ENCODE measurements around the gene PUS7. TPM values are rescaled to one million over a fixed set of nuclear protein-coding genes. Genes with fewer than 3 reads are reported as not detected.

Gene PUS7
- total RNA-seq, 1 donor from 2014 or later = 17.8 TPM

DNA sequence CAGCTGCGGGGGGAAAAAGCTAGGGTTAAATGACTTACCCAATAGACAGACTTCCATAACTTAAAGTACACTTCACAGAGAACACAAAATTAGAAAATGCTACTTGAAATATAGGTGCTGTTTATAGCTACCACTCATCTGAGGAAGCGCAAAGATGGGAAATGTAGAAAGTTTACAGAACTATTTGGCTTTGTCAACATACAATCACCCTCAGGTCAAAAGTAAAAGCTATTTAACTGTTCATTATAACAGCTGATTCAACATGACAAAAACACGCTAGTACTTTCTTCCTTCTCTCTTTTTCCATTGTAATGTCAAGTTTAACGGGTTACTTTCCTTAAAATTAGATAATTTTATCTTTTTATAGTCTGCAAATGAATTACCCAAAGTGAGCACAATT is 51.2 kb downstream of the PUS7 start:
- no peak overlapping the region for H3K27ac Mint-ChIP-seq
- H3K27me3 Mint-ChIP-seq = no peaks in the 10 kb centered on the region
- POLR2A ChIA-PET = no interaction called here
- TF ChIP-seq CTCF (IDR thresholded peaks at IDR 0.05) = no peak
- no peak for DNase-seq
- intact Hi-C loops (cut with micrococcal nuclease) = no loop called here
- H3K4me3 Mint-ChIP-seq = no peak overlapping the region
- CTCF ChIA-PET = no interaction called here
- no peaks in the 10 kb centered on the region for H3K4me1 Mint-ChIP-seq
- no peak for ATAC-seq (ENCODE audit: low read depth)
- peaks cover 11% of the 10 kb centered on the region for H3K36me3 Mint-ChIP-seq (ENCODE audit: low read depth)
- H3K9me3 Mint-ChIP-seq = no peaks in the 10 kb centered on the region

DNA sequence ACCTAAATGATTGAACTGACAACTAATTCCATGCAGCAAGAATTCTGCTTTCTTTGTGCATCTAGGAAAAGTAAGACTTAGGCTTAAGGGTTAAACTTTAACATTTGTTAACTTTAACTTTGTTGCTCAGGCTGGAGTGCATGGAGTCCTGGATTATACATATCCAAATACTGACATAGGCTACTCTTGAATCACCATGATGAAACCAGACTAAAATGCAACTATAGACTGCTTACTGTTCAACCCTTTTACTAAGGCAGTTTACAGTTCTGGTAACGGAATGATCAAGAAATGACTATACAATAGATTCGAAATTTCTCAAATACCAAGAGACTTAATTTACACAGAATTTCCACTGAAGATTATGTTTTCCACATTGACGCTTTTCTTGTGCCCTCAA is 52.0 kb downstream of the PUS7 start:
- H3K4me3 Mint-ChIP-seq = no peak overlapping the region
- H3K27me3 Mint-ChIP-seq = no peaks in the 10 kb centered on the region
- intact Hi-C loops (cut with micrococcal nuclease) = no loop called here
- H3K27ac Mint-ChIP-seq = no peak overlapping the region
- no peak for TF ChIP-seq CTCF (IDR thresholded peaks at IDR 0.05)
- ATAC-seq (ENCODE audit: low read depth) (no peak), DNase-seq (no peak)
- H3K9me3 Mint-ChIP-seq = no peaks in the 10 kb centered on the region
- peaks cover 11% of the 10 kb centered on the region for H3K36me3 Mint-ChIP-seq (ENCODE audit: low read depth)
- no peaks in the 10 kb centered on the region for H3K4me1 Mint-ChIP-seq
- POLR2A ChIA-PET = no interaction called here
- CTCF ChIA-PET = no interaction called here

DNA sequence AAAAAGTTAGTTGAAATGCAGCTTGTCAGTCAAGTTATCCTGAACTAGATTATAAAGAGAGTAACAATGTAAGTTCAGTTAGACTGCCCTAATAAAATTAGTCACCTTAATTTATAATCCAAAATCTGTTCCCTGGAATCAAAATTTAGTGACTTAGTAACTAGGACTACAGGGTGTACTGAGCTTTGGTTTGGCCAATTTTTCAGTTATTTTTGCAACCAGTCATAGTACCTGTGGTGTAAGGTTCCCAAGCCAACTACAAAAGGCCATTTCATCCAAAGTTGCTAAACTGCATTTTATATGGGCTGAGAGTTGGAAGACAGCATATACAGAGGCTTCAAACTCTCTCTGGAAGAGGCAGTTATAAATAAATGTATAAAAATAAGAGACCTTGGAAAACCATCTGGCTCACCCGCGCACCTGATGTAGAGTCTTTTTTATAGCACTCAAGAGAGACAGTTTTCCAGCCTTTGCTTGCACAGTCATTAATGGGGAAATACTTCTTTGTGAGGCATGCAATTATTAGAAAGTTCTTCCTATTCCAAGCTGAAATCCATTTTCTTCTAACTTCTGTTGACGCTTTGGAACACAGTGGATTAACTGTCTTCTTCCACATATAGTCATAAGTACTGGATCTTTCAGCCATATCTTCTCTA is 59.2 kb downstream of the PUS7 start:
- Mint-ChIP-seq H3K4me1 (peaks cover 3% of the 10 kb centered on the region), H3K9me3 (no peaks in the 10 kb centered on the region), H3K4me3 (no peak overlapping the region), H3K27ac (no peak overlapping the region), H3K36me3 (ENCODE audit: low read depth) (peaks cover 21% of the 10 kb centered on the region), H3K27me3 (no peaks in the 10 kb centered on the region)
- POLR2A ChIA-PET = no interaction called here
- ATAC-seq (ENCODE audit: low read depth) = no peak
- CTCF ChIA-PET = no interaction called here
- no peak for DNase-seq
- no peak for TF ChIP-seq CTCF (IDR thresholded peaks at IDR 0.05)
- intact Hi-C loops (cut with micrococcal nuclease) = no loop called here

DNA sequence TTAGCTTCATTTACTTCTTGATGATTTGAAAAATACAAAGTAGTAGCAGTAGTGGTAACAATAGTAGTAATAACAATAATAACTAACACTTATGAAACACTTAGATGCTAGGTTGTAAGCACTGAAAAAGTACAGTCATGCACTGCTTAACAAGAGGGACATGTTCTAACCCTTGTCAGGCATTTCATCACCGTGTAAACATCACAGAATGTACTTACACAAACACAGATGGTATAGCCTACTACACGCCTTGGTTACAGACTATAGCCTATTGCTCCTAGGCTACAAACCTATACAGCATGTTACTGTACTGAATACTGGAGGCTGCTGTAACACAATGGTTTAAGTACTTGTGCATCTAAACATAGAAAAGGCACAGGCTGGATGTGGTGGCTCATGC is 60.6 kb downstream of the PUS7 start:
- Mint-ChIP-seq H3K36me3 (ENCODE audit: low read depth) (peaks cover 25% of the 10 kb centered on the region), H3K27me3 (no peaks in the 10 kb centered on the region), H3K4me3 (no peak overlapping the region), H3K9me3 (no peaks in the 10 kb centered on the region), H3K27ac (no peak overlapping the region), H3K4me1 (peaks cover 3% of the 10 kb centered on the region)
- no peak for TF ChIP-seq CTCF (IDR thresholded peaks at IDR 0.05)
- CTCF ChIA-PET = interaction anchor here (0.6 kb wide), 1 partner anchor 55 kb away, joined by 3 read pairs; no protein-coding TSS in a partner anchor
- DNase-seq (no peak), ATAC-seq (ENCODE audit: low read depth) (no peak)
- intact Hi-C loops (cut with micrococcal nuclease) = no loop called here
- POLR2A ChIA-PET = interaction anchor here (0.9 kb wide), 1 partner anchor 13 kb away, joined by 5 read pairs; no protein-coding TSS in a partner anchor

DNA sequence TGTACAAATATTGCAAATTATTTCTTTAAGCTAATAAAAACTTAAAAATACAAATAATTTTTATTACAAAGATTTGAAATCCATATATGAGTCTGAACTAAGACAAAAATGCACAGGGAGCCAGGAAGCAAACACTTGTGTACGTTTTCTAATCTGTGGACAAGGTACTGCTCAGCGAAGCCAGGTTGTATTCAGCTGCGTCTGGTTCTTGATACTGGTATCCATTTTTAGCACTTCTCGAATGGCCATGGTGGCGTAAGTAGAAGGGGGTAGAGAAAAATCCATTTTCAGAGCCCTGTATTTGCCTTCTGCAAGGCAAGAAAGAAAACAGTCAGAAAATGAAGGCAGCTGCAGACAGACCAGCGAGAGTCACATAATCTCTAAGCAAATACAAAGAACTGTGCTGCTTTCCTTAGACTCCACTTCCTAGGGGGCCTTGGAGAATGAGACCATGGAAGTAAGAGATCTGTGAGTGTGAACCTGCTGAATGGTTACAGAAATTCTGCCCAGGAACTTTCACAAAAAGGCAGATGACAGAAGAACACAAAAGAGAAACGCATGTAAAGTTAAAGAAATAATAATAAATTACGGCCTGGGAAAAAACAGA is 64.3 kb downstream of the PUS7 start:
- H3K27ac Mint-ChIP-seq = no peak overlapping the region
- POLR2A ChIA-PET = no interaction called here

More for the DNA sequence above, 64.3 kb downstream of the PUS7 start:
- Mint-ChIP-seq H3K36me3 (ENCODE audit: low read depth) (peaks cover 26% of the 10 kb centered on the region), H3K4me1 (peaks cover 16% of the 10 kb centered on the region), H3K27me3 (no peaks in the 10 kb centered on the region), H3K4me3 (no peak overlapping the region), H3K9me3 (no peaks in the 10 kb centered on the region)
- intact Hi-C loops (cut with micrococcal nuclease) = no loop called here
- TF ChIP-seq CTCF (IDR thresholded peaks at IDR 0.05) = no peak
- ATAC-seq (ENCODE audit: low read depth) = no peak
- CTCF ChIA-PET = no interaction called here
- DNase-seq = no peak
